BJ (cell line): Measurements from ENCODE around the gene SLC10A1. TPM values are rescaled to one million over a fixed set of nuclear protein-coding genes. Genes with fewer than 3 reads are reported as not detected.

Source experiments
- CTCF ChIA-PET: fragments of 350-600 bp; formaldehyde crosslinking; extraction: SDS; loops from one replicate; lab custom pipeline; 2021; ENCODE audit warnings: antibody characterized with exemption, inconsistent platforms; lab: Yijun Ruan, JAX
- POLR2A ChIA-PET: fragments of 300-600 bp; sonication (Branson Sonifier 250); formaldehyde crosslinking; extraction: SDS; loops from one replicate; lab custom pipeline; 2021; ENCODE audit warnings: antibody characterized with exemption; lab: Charles Lee
- DNase-seq: peaks from one replicate; pipeline ENCODE4 v3.0.0-alpha.2; 2011; ENCODE audit warnings: low read depth
- H3K27me3 ChIP-seq: 2 replicates; pipeline ENCODE4 v1.6.0; 2011; ENCODE audit warnings: low read length; ENCODE audit not compliant: control insufficient read depth, insufficient read depth
- H3K36me3 ChIP-seq: 2 replicates; pipeline ENCODE4 v1.5.1; 2011; ENCODE audit warnings: low read length; ENCODE audit not compliant: control insufficient read depth, insufficient read depth
- H3K4me3 ChIP-seq: 2 replicates; pipeline ENCODE4 v1.5.1; 2011; ENCODE audit warnings: low read depth, mild to moderate bottlenecking, control low read depth, low read length
- polyA plus RNA-seq: library from polyadenylated mRNA; depleted of rRNA; stranded (reverse); fragments of >200 nt; gene quantifications from 2 replicates; pipeline ENCODE4 v1.2.3, GENCODE V29; 2011
- TF ChIP-seq, protein P1 (sequence below): IDR thresholded peaks from 2 replicates; pipeline ENCODE4 v1.5.1; 2011; ENCODE audit warnings: low read depth, mild to moderate bottlenecking, control low read depth, inconsistent platforms, low read length, moderate library complexity; ENCODE audit not compliant: insufficient read depth

The SLC10A1 gene
- polyA plus RNA-seq, 1 experiment = not detected

DNA sequence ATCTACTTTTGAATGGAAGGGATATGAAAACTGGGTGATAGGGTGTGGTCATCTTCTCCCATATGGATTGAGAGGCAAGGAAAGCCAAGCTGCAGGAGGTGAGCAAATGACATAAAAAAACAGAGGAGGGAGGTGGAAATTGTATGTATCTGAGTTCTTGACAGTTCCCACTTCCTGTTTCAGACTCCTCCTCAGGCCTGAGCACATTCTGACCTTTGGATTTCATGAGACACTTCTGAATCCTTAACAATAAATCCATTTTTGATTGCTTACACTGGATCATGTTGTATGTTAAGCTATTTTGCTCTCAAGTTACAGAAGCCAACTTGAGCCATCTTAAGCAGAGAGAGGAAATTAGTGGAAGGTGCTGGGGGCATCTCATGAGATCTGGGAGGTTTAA is 41.7 kb downstream of the SLC10A1 start:
- TF ChIP-seq, protein P1, sequence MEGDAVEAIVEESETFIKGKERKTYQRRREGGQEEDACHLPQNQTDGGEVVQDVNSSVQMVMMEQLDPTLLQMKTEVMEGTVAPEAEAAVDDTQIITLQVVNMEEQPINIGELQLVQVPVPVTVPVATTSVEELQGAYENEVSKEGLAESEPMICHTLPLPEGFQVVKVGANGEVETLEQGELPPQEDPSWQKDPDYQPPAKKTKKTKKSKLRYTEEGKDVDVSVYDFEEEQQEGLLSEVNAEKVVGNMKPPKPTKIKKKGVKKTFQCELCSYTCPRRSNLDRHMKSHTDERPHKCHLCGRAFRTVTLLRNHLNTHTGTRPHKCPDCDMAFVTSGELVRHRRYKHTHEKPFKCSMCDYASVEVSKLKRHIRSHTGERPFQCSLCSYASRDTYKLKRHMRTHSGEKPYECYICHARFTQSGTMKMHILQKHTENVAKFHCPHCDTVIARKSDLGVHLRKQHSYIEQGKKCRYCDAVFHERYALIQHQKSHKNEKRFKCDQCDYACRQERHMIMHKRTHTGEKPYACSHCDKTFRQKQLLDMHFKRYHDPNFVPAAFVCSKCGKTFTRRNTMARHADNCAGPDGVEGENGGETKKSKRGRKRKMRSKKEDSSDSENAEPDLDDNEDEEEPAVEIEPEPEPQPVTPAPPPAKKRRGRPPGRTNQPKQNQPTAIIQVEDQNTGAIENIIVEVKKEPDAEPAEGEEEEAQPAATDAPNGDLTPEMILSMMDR = no peak
- Histone ChIP-seq H3K4me3 (no peak overlapping the region), H3K36me3 (no peaks in the 10 kb centered on the region), H3K27me3 (peaks cover 2% of the 10 kb centered on the region; the same call in 1 of the 2 replicates)
- CTCF ChIA-PET = no interaction called here
- no peak for DNase-seq
- POLR2A ChIA-PET = no interaction called here

DNA sequence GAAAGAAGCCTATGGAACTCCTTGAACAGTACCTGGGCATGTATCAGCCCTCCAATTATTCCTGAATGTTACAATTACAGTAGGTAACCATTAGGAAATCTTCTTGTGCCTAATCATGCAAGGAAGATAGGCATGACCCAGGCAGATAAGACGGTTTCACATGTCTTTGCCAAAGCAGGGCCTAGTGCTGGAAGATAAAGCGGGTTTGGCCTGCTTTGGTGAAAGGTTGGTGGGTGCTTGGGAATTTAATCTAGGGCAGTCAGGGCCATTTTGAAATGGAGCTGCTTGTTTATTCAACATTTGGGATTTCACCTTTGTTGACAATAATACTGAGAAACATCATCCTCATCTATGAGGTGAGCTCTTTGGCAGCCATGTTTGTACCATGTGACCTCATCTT is 42.6 kb downstream of the SLC10A1 start:
- H3K36me3 ChIP-seq = no peaks in the 10 kb centered on the region
- POLR2A ChIA-PET = no interaction called here
- DNase-seq = no peak
- CTCF ChIA-PET = no interaction called here
- TF ChIP-seq, protein P1 = no peak
- peaks cover 2% of the 10 kb centered on the region; the same call in 1 of the 2 replicates for H3K27me3 ChIP-seq
- H3K4me3 ChIP-seq = no peak overlapping the region

DNA sequence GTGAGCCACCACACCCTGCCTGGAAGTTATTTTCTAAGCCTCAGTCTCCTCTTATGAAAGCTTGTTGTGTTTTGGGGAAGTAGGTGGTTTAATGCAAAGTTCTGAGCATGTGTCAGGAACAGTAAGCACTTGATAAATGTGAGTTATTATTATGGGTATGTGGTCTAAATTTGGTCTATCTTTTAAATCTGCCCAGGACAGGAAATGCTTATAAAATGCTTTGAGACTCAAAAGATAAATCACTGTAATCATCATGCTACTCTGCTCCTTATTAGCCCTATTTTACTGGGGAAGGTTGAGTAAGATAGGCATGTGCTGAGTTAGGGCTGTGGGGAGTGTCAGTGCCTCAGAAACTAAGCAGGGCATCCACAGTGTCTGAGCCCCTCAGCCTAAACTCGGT is 43.2 kb downstream of the SLC10A1 start:
- Histone ChIP-seq H3K27me3 (peaks cover 2% of the 10 kb centered on the region; the same call in 1 of the 2 replicates), H3K36me3 (no peaks in the 10 kb centered on the region), H3K4me3 (no peak overlapping the region)
- no peak for DNase-seq
- TF ChIP-seq, protein P1 = no peak
- ChIA-PET POLR2A (no interaction called here), CTCF (interaction anchor here (2.4 kb wide), 1 partner anchor 27 kb away, joined by 7 read pairs; no protein-coding TSS in a partner anchor)

DNA sequence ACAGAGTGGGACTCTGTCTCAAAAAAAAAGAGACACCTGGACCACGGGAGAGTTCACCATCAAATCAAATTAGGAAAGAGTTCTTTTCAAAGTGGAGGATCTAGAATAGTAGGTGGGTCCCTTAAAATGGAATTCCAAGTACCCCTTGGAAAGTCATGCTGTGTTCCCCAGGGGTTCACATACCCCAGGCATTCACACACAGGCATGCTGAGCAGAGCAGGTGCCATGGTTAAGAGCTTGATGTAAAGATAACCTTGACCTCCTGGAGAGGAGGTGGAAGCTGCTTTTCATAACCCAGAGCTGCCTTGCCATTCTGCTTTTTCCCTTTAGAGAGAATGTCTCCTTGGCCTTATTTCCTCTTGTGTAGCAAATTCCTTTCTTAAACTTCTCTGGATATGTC is 44.3 kb downstream of the SLC10A1 start:
- Histone ChIP-seq H3K4me3 (no peak overlapping the region), H3K36me3 (no peaks in the 10 kb centered on the region), H3K27me3 (peaks cover 2% of the 10 kb centered on the region; the same call in 1 of the 2 replicates)
- POLR2A ChIA-PET = no interaction called here
- TF ChIP-seq, protein P1 = no peak
- CTCF ChIA-PET = interaction anchor here (0.8 to 2.4 kb wide), 2 partner anchors 15 to 26 kb away, joined by 3 to 7 read pairs; no protein-coding TSS in a partner anchor
- no peak for DNase-seq

DNA sequence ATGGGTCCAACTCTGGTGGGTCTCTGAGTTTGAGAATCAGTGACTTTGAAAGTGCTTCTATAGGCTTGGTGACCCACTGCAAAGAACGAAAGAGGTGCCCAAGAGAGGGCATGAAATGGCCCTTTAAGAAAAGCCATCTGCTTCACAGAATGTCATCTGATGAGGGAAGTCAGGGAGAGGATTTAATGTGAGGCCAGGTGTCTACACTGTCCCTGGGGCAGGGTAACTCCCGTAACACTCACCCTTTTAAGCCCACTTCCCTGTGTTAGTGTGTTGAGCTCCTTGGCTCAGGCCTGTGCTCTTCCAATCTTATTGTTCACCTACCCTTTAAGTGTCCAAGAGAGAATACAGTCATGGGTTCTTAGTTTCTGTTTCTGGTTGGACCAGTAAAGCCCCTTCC is 46.5 kb downstream of the SLC10A1 start:
- H3K27me3 ChIP-seq = peaks cover 2% of the 10 kb centered on the region; the same call in 1 of the 2 replicates
- ChIA-PET POLR2A (interaction anchor here (0.5 kb wide), 1 partner anchor 152 kb away, joined by 7 read pairs; no protein-coding TSS in a partner anchor), CTCF (interaction anchor here (0.6 to 1.4 kb wide), 3 partner anchors 16 to 25 kb away, joined by 3 to 6 read pairs (median 3); partner anchors contain the start of gene SRSF5)

More for the DNA sequence above, 46.5 kb downstream of the SLC10A1 start:
- no peaks in the 10 kb centered on the region for H3K36me3 ChIP-seq
- no peak overlapping the region for H3K4me3 ChIP-seq
- TF ChIP-seq, protein P1 = no peak
- DNase-seq = no peak
